Measurements from ENCODE around the gene ATP2B2.

The ATP2B2 gene

DNA sequence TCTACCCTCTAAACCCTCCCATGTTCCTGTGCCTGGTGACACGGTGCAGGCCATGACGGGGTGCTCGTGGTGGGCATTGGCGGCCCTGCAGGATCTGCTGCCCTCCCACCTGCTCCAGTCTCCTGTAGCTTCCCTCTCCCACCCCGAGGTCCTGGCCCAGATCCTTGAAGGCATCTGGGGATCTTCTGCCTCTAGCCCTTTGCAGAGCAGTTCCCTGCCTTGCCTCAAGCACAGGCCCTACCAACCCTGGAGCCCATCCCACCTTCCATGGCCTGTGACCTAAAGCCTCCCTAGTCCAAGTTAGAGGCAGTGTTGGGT, 157.0 kb downstream of the ATP2B2 start:
- no peak for DNase-seq (ENCODE audit: extremely low read depth, low read depth)
- TF ChIP-seq, protein P1, sequence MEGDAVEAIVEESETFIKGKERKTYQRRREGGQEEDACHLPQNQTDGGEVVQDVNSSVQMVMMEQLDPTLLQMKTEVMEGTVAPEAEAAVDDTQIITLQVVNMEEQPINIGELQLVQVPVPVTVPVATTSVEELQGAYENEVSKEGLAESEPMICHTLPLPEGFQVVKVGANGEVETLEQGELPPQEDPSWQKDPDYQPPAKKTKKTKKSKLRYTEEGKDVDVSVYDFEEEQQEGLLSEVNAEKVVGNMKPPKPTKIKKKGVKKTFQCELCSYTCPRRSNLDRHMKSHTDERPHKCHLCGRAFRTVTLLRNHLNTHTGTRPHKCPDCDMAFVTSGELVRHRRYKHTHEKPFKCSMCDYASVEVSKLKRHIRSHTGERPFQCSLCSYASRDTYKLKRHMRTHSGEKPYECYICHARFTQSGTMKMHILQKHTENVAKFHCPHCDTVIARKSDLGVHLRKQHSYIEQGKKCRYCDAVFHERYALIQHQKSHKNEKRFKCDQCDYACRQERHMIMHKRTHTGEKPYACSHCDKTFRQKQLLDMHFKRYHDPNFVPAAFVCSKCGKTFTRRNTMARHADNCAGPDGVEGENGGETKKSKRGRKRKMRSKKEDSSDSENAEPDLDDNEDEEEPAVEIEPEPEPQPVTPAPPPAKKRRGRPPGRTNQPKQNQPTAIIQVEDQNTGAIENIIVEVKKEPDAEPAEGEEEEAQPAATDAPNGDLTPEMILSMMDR (IDR thresholded peaks at IDR 0.05; ENCODE audit: low read depth, low read length): no peak

DNA sequence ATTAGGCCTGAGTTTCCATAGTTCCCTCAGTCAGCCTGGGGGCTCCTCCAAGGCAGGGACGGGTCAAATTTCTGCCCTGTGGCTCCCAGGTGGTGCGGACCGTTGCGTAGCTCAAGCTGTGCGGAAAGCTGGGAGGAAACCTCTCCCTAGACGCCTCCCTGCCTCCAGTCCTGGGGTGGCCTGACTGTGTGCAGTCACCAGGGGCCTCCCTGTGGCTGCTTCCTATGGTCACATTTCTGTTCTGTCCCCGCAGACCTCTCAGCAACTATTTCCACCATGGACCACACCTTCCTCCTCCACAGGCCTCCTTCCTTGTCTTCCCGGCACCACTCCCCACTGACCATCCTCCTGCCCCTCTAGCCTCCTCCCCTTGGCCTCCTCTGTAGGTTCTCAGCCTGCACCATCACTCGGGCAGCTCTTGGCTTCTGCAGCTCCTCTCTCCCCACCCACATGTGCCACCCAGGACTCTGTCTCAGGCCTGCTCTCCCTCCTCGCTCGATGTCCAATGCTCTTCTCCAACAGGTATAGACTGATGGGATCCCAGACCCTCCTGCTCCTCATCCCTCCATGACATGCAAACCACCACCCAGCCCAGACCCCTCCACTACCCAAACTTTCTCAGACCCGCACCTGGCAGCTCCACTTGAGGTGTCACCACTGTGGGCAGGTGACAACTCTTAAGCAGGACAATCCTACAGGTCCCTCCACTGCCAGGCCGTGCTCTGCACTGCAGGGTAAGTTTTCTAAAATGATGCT, 157.6 kb downstream of the ATP2B2 start:
- DNase-seq (ENCODE audit: extremely low read depth, low read depth): no peak
- TF ChIP-seq, protein P1 (IDR thresholded peaks at IDR 0.05; ENCODE audit: low read depth, low read length): no peak

- TF ChIP-seq, protein P1 (IDR thresholded peaks at IDR 0.05; ENCODE audit: low read depth, low read length): no peak
- no peak for DNase-seq (ENCODE audit: extremely low read depth, low read depth)
Measured at GRCh38 chr3:10345911-10346310, 159.5 kb downstream of the ATP2B2 start.

DNA sequence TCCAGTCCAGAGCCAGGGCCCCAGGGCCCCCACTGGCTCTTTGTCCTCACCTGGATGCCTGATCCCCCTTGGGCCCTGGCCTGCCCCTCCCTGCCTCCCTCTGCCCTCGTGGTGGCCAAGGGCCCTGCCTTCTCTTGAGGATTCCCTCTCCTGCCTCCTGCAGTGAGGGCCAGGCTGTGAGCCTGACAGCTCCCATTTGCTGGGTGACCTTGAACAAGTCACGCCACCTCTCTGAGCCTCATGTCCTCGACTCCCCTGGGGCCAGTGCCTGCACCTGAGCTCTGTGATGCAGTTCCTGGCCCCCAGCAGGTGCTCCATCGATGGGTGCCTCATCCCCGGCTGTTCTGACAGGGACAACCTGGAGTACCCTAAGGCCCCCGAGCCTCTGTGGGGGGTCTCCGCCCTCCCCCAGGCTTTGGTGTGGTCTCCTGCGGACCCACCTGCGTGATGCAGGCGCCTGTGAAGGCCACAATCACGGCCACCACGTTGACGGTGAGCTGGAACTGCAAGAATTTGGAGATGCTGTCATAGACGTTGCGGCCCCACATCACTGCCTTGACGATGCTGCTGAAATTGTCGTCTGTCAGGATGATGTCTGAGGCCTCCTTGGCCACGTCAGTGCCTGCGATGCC, 160.3 kb downstream of the ATP2B2 start:
- TF ChIP-seq, protein P1 (IDR thresholded peaks at IDR 0.05; ENCODE audit: low read depth, low read length): no peak
- DNase-seq (ENCODE audit: extremely low read depth, low read depth): no peak

- DNase-seq (ENCODE audit: extremely low read depth, low read depth): no peak
- TF ChIP-seq, protein P1 (IDR thresholded peaks at IDR 0.05; ENCODE audit: low read depth, low read length): peak; percentile 98
Measured at GRCh38 chr3:10344147-10344943, 161.0 kb downstream of the ATP2B2 start.

DNA sequence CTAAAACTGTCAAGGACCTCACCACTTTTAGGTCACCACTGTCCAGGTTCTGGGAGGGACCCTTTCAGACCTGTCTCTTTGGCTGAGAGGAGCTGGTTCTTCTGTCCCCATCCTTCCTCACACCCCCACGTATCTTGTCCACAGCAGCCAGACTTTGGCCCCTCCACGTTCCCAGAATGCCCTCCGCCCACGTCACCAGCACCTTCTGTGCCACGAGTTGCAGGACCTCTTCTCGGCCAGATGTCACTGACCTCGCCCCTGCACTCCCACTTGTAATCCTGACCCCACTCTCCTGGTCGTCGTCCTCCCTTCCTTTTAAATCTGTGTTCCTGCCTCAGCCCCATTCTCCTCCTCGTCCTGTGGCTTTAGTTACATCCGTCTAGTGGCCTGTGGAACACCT, 161.9 kb downstream of the ATP2B2 start:
- no peak for DNase-seq (ENCODE audit: extremely low read depth, low read depth)
- TF ChIP-seq, protein P1 (IDR thresholded peaks at IDR 0.05; ENCODE audit: low read depth, low read length): no peak

- TF ChIP-seq, protein P1 (IDR thresholded peaks at IDR 0.05; ENCODE audit: low read depth, low read length): no peak
- DNase-seq (ENCODE audit: extremely low read depth, low read depth): no peak
Measured at GRCh38 chr3:10342781-10343180, 162.6 kb downstream of the ATP2B2 start.

All from AG09319 (cell line).